NCI-H146 (cell line): ENCODE measurements around the gene NOM1.
A peak's percentile ranks its signal among the peaks of the same experiment; 100 is the strongest.
"Not testable (repeated sequence)": the region's sequence is repeated elsewhere in the genome, so short reads cannot be mapped to it uniquely, and the experiment has no call there.

Experiments
- DNase-seq: peaks from one replicate; lab custom pipeline; 2025; lab: John Stamatoyannopoulos, UW

The NOM1 gene

GRCh38 chr7:156940421-156941122, 8.9 kb upstream of the NOM1 start:
- DNase-seq, result no peak

GRCh38 chr7:156941393-156942182, 7.9 kb upstream of the NOM1 start:
- no peak for DNase-seq

DNA sequence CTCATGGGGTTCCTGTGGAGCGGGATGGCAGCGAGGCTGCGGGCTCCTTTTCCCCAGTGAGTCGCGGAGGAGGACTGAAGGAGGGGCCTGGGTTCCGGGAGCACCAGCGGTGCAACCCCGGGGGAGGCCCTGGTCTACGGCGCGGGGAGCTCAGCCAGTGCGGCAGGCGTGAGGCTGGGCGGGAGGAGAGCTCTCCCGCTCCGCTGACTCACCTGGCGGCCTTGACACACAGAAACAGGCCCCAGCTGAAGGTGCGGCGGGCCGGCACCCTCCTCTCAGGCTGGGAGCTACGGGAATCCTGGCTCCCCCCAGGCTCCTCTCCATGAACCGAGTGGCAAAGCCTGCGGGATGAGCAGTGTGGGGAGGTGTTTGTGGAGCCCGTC, 6.8 kb upstream of the NOM1 start:
- DNase-seq, result no peak

DNA sequence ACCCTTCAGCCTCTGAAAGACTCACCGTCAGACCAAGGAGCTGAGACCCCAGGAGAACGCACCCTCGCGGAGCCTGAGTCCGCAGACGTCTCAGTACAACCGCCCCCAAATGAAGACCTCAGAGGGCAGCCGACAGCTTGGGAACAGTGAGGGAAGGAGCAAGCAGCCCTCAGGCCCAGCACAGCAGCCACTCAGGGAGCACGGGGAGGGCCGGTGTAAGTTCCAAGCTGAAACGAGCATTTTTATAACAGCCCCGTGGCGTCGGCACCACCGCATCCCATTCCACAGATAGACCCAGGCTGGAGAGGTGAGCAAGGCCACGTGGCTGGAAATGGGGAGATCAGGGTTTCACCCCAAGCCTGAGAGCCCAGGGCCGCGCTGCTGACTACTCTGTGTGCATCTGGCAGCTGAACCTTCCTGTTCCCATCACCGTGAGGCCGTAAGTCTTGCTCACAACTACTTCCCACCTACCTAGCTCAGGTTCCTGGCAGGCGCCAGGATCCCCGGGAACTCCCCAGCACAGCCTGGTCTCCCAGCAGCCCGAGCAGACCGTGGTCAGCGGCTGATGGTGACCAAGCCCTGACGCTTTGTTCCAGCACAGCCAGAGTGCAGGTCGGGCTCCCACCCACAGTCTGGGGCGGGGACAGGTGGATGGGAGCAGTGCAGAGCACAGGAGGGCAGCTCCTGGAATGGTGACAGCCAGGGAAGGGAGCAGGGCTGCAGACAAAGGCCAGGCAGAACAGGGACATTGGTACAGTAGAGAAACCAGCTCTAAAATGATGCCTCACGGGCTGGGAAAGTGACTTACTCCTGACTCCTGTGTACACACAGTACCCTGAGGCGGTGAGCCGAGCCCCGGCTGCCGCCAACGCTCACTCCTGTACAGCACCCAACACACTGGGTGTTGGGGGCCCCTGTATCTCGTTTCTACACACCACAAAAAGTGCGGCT, 6.1 kb upstream of the NOM1 start:
- peak; percentile 63 for DNase-seq

GRCh38 chr7:156944876-156945275, 4.6 kb upstream of the NOM1 start:
- no peak for DNase-seq

DNA sequence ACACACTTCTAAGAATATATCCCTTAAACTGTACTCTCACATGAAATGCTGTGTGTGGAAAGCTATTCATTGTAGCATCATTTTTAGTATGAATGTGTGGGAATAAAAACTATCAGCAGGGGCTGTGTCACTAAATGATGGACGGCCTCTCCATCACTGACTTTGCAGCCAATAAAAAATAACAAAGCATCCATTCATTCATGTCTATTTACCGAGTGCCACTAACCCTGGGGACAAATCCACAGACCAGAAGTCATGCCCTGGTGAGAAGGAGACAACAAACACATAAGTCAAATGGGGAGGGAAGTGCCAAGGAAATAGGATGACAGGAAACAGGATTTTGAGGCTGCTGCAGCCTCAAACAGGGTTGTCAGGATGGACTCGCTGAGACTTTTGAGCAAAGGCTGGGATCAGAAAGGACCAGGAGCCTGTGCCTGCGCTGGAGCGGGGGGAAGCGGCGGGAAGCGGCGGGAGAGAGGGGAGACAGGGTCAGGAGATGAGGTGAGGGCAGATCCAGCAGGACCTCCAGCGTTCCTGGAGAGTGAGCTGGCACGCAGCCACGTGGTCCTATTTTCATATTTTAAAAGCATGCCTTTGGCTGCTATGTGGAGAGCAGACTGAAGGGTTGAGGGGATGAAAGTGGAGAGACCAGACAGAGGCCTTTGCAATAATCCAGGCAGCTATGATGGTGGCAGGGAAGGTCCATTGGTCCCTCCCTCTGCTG, 2.2 kb upstream of the NOM1 start:
- peak; percentile 63 for DNase-seq

GRCh38 chr7:156948361-156948760, 1.2 kb upstream of the NOM1 start:
- no peak for DNase-seq

DNA sequence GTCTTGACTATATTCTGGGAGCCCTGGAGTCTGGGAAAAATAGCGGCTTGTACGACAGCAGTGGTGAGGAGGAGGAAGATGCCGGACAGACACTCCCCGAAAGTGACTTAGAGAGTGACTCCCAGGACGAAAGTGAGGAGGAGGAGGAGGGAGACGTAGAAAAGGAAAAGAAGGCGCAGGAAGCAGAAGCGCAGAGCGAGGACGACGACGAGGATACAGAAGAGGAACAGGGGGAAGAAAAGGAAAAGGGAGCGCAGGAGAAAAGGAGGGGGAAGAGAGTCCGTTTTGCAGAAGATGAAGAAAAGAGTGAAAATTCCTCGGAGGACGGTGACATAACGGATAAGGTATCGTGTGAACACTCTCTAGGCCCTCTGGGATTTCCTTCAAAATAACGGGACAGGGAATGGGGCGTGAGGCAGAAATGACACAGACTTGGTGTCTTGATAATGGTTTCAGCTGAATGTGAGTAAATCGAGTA, 908 bp downstream of the NOM1 start:
- DNase-seq, result no peak

DNA sequence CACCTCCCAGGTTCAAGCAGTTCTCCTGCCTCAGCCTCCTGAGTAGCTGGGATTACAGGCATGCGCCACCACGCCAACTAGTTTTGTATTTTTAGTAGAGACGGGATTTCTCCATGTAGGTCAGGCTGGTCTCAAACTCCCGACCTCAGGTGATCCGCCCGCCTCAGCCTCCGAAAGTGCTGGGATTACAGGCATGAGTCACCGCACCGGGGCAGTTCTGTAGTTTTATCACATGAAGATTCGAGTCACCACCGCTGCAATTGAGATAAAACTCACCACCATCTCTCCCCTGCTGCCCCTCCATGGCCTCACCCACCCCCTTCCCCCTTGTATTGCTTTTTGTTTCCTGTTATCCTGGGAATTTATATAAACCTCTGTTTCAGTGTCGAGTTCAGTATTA, 3.7 kb downstream of the NOM1 start:
- DNase-seq, result not testable (repeated sequence)

GRCh38 chr7:156954941-156955340, 5.4 kb downstream of the NOM1 start:
- no peak for DNase-seq

GRCh38 chr7:156956727-156957126, 7.2 kb downstream of the NOM1 start:
- DNase-seq, result no peak

GRCh38 chr7:156962145-156962544, 12.6 kb downstream of the NOM1 start:
- DNase-seq, result no peak

GRCh38 chr7:156962897-156963296, 13.4 kb downstream of the NOM1 start:
- DNase-seq, result no peak

- DNase-seq, result no peak
These were observed 14.0 kb downstream of the NOM1 start for GRCh38 chr7:156963472-156963871.

GRCh38 chr7:156964971-156965370, 15.5 kb downstream of the NOM1 start:
- DNase-seq, result no peak

GRCh38 chr7:156966387-156966786, 16.9 kb downstream of the NOM1 start:
- DNase-seq, result no peak

DNA sequence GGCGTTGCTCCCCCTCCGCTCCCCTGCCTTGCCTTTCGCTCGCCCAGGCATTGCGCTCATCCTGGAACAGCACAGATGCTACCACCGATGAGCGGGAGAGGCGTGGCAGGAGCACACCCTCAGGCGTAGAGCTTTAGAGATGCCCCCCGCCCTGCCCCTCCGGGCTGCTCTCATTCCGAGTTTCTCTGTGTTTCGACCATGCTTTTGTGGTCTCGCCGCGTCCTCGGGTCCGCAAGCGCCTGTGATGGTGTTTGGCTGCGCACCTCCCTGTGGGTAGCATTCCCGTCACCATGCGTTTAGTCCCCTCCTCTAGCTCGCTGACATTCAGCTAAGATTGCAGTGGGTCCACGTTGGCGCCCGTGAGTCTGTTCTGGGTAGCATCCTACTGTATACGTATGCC, 18.7 kb downstream of the NOM1 start:
- DNase-seq, result no peak

DNA sequence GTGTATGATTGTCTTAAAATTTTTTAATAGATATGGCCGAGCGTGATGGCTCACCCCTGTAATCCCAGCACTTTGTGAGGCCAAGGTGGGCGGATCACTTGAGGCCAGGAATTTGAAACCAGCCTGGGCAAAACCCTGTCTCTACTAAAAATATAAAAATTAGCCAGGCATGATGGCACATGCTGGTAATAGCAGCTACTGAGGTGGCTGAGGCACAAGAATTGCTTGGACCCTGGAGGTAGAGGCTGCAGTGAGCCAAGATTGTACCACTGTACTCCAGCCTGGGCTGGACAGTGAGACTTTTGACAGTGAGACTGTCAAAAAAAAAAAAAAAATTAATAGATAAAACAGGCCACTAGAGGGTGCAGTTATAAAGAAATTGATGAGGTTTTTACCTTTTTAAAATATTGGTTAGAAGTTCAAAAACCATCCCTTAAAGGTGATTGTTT, 20.5 kb downstream of the NOM1 start:
- peak; percentile 4 for DNase-seq

- DNase-seq, result no peak
These were observed 26.1 kb downstream of the NOM1 start for GRCh38 chr7:156975620-156976019.

GRCh38 chr7:156979007-156979606, 29.6 kb downstream of the NOM1 start:
- DNase-seq, result no peak

GRCh38 chr7:156979711-156980110, 30.2 kb downstream of the NOM1 start:
- DNase-seq, result no peak
